Hematopoietic multipotent progenitor cell treated with erythropoietin and hydrocortisone succinate and interleukin-3 and kit ligand, for 4 days (in vitro differentiated cells): ENCODE data around the gene TGFB1.
"Not testable (repeated sequence)": the region's sequence is repeated elsewhere in the genome, so short reads cannot be mapped to it uniquely, and the experiment has no call there.

ENCODE experiments used
- DNase-seq: peaks from one replicate; pipeline ENCODE4 v3.0.0-alpha.2; 2015

The TGFB1 gene

GRCh38 chr19:41367848-41368301 lies 14.2 kb upstream of the TGFB1 start:
- DNase-seq = peak; percentile 91

GRCh38 chr19:41366089-41366488 lies 12.4 kb upstream of the TGFB1 start:
- DNase-seq = peak; percentile 72

GRCh38 chr19:41364524-41365391 lies 11.0 kb upstream of the TGFB1 start:
- peak; percentile 69 for DNase-seq

GRCh38 chr19:41363753-41364523 lies 10.2 kb upstream of the TGFB1 start, which contains the start of gene B9D2:
Gene B9D2 (minus strand): TSS chr19:41364149. CDS start chr19:41363519, 630 bp downstream.
- peak; percentile 99 for DNase-seq

GRCh38 chr19:41363371-41363752 lies 9.6 kb upstream of the TGFB1 start:
- no peak for DNase-seq

GRCh38 chr19:41362143-41362847 lies 8.6 kb upstream of the TGFB1 start:
- no peak for DNase-seq

- DNase-seq = no peak
Measured at GRCh38 chr19:41359741-41360140, 6.0 kb upstream of the TGFB1 start.

- DNase-seq = no peak
Measured at GRCh38 chr19:41357746-41358145, 4.0 kb upstream of the TGFB1 start.

DNA sequence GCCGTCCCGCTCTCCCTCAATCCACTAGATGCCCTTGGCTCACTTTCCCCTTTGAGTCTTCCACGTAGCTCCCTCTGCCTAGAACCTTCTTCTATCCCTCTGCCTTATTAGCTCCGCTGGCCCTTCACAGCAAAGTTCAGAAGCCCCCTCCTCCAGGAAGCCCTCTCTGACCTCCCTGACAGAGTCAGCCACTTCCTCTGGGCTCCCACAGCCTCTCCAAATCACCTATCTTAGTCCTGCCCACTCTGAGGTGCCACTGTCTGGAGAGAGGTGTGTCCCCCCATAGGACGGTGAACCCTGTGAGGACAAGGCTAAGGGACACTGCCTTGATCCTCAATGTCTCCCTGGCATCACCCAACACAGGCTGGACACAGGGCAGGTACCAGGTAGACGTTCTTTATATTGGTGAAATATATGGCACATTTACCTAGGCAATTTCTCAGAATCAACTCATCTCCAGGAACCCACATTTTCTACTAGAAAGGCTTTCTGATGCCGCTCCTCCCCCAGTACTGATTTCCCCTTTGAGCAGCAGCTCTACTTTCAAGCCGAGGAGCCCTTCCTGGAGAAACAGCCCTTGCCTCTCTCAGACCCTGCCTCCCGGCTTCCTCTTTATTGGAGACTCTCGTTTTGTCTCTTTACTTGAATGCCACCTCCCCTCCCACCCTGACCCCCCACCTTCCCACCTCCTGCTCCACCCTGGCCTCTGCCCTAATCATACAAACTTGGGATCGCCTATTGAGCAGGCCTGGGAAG lies 3.4 kb upstream of the TGFB1 start:
- DNase-seq = peak; percentile 62

GRCh38 chr19:41355802-41356201 lies 2.1 kb upstream of the TGFB1 start:
- DNase-seq = no peak

GRCh38 chr19:41355035-41355434 lies 1.3 kb upstream of the TGFB1 start:
- DNase-seq = no peak

DNA sequence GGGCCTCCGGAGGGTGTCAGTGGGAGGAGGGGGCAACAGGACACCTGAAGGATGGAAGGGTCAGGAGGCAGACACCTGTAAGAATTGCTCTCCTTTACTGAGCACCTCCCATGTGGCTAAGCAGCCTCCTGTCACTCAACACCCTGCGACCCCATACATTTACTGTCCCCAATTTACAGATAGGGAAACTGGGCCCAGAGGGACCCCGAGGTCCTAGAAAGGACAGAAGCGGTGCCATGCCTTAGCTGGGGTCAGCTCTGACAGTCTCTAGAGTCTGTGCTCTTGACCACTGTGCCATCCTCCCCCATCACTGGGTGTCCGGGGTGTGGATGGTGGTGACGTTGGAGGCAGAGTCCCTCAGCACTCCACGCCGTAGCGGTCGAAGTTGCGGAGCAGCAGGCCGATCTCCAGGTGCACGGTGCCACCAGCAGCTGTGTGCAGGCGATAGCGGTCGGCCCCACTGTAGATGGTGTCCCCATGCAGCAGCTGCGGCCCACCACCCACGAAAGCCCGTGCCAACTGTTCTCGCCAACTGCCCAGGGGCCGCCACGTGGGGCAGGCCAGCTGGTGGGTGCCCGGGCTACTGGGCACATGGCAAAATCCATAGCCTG lies 726 bp upstream of the TGFB1 start:
- DNase-seq = no peak

DNA sequence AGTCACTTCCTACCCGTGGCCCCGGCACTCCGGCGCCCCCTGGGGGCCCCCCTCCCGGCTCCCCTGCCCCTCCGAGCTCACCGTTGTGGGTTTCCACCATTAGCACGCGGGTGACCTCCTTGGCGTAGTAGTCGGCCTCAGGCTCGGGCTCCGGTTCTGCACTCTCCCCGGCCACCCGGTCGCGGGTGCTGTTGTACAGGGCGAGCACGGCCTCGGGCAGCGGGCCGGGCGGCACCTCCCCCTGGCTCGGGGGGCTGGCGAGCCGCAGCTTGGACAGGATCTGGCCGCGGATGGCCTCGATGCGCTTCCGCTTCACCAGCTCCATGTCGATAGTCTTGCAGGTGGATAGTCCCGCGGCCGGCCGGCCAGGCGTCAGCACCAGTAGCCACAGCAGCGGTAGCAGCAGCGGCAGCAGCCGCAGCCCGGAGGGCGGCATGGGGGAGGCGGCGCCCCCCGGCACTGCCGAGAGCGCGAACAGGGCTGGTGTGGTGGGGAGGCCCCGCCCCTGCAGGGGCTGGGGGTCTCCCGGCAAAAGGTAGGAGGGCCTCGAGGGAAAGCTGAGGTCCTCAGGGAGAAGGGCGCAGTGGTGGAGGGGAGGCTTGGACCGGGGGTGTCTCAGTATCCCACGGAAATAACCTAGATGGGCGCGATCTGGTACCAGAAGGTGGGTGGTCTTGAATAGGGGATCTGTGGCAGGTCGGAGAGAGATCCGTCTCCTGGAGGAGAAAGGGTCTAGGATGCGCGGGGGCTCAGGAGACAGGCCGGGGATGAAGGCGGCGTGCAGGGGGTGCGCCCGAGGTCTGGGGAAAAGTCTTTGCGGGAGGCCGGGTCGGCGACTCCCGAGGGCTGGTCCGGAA lies 885 bp downstream of the TGFB1 start:
- DNase-seq = peak; percentile 89

DNA sequence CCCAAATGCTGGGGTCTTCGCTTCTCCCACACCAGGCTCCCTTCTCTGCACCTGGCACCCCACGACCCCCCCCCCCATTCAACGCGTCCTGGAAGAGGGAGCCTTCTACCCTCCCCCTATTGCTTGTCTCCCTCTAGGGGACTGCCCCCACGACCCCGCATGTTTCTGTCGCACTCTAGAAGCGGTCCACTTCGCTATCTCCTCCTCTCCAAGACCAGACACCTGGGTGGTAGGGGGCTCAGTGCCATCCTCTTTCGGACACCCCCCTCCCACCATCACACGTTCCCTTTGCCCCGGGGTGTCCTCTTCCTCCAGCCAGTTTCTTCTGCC lies 1.5 kb downstream of the TGFB1 start:
- no peak for DNase-seq

DNA sequence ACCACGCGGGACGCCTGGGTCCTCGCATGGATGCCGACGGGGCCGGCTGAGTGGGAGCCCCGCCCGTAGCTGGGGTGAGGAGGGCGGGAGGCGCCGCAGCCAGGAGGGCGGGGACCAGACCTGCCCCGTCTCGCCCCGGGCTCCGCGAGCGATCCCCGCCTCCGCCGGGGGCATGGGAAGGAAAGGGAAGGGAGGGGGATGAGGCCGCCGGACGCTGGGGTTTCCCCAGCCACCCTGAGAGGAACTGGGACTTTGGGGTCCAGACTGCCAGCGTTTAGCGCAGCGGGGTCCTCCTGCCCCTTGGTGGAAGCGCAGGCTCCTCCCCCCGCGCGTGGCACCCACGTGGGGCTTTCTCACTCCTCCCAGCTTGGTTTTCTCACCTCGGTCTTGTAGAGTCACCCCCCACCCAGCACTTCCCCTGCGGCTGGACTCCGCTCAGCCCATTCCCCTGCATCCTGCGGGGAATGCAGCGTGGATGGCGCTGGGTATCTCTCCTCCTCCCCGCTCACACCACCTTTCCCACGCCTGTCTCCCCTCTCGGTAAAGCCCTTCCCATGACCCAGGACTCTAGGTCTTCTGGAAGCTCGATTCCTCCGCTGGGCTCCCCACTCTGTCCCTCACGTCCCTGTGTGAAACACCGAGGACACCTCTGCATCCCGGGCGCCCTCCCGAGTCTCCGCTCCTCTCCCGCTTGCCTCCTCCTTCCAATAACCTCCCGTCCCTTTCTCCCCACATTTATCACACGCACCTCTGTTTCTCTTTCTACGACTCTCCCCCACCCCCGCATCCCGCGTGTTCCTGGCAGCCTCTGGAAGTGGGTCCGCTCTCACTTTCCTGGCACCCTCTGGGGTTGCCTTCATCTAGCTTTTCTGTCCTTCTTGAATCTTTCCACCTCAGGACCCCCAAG lies 2.1 kb downstream of the TGFB1 start:
- peak; percentile 90 for DNase-seq

DNA sequence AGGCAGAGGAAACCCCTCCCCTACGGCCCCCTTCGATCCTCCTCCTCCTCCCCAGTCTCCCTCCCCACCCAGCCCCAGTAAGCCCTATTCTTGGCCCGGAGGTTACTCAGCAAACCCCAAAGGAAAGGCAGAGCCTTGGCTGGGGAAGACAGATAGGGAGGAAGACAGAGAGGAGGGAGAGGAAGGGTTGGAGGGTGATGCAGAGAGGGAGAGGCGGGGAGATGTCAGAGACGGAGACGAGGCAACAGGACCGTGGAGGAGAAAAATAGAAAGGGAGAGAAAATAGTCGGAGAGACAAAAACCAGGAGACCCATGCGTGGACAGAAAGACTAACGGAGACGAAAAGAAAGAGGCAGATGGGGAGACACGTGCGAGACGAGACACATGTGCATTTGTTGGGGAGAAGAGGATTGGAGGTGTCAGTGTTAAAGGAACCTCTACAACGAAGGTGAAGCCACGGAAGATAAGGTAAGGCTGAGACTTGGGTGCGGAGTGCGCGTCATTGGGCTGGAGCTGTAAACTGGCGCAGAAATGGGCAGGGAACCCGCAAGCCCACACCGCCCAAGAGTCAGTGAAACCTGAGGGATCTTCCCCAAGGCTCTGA lies 2.9 kb downstream of the TGFB1 start:
- DNase-seq = peak; percentile 94

DNA sequence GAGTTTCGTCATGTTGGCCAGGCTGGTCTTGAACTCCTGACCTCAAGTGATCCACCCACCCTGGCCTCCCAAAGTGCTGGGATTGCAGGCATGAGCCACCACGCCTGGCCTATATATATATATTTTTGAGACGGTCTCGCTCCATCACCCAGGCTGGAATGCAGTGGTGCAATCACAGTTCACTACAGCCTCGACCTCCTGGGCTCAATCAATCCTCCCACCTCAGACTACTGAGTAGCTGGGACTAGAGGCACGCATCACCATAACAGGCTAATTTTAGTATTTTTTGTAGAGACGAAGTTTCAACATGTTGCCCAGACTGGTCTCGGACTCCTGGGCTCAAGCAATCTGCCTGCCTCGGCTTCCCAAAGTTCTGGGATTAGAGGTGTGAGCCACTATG lies 6.8 kb downstream of the TGFB1 start:
- DNase-seq = not testable (repeated sequence)

- no peak for DNase-seq
Measured at GRCh38 chr19:41344162-41344561, 9.6 kb downstream of the TGFB1 start.

DNA sequence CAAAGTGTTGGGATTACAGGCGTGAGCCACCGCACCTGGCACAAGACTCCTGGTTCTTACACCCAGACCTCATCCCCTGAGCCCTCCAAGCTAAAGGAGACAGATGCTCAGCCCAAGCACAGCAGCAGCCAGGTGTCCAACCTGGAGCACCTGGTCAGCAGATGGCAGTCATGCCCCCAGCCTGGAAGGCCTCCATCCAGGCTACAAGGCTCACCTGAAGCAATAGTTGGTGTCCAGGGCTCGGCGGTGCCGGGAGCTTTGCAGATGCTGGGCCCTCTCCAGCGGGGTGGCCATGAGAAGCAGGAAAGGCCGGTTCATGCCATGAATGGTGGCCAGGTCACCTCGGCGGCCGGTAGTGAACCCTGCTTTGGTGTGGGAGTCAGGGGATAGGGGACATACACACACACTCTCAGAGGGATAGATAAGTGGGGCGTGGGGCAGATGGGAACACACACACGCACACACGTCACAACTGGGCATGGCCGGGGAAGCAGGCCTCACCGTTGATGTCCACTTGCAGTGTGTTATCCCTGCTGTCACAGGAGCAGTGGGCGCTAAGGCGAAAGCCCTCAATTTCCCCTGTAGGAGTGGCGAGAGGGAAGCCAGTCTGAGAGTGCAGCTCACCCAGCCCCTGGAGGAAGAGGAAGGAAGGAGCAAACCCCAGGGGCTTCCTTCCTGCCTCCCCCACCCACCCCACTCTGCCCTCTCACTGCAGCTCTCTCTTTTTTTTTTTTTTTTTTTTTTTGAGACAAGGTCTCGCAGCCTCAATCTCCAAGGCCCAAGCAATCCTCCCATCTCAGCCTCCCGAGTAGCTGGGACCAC lies 11.8 kb downstream of the TGFB1 start:
- DNase-seq = no peak
